Skin of body (tissue), 2 donors: ENCODE measurements around the gene ANKUB1. TPM values are rescaled to one million over a fixed set of nuclear protein-coding genes. Genes with fewer than 3 reads are reported as not detected.
"Not testable (repeated sequence)": the region's sequence is repeated elsewhere in the genome, so short reads cannot be mapped to it uniquely, and the experiment has no call there.

ENCODE experiments used
- DNase-seq: peaks from one replicate; lab custom pipeline; 2025; lab: John Stamatoyannopoulos, UW
- total RNA-seq: library from RNA; depleted of rRNA; stranded (reverse); fragments of >200 nt; gene quantifications from one replicate; pipeline ENCODE4 v1.2.3, GENCODE V29; 2014

The ANKUB1 gene
- not detected for total RNA-seq

GRCh38 chr3:149792452-149793270 lies at the start of gene ANKUB1:
TSS of gene ANKUB1 (minus strand) at chr3:149792554. CDS start at chr3:149792366, 188 bp downstream.
- DNase-seq, result no peak

- no peak for DNase-seq
Measured at GRCh38 chr3:149839896-149840295, 47.5 kb upstream of the ANKUB1 start.

DNA sequence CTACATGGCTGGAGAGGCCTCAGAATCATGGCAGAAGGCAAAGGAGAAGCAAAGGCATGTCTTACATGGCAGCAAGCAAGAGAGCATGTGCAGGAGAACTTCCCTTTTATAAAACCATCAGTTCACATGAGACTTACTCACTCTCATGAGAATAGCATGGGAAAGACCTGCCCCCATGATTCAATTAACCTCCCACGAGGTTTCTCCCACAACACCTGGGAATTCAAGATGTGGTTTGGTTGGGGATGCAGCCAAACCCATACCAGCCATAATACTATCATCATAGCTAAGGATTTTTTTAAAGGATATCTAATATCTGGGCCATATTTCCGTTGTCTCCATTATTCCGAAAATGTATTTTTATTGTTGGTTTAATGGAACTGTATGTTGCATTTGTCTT lies 47.1 kb upstream of the ANKUB1 start:
- not testable (repeated sequence) for DNase-seq

DNA sequence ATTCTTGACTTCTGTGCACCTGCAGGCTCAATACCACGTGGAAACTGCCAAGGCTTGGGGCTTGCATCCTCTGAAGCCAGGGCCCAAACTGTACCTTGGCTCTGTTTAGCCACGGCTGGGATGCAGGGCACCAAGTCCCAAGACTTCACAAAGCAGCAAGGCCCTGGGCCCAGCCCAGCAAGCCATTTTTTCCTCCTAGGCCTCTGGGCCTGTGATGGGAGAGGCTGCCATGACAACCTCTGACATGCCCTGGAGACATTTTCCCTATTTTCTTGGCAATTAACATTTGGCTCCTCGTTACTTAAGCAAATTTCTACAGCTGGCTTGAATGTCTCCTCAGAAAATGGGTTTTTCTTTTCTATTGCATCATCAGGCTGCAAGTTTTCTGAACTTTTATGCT lies 46.1 kb upstream of the ANKUB1 start:
- not testable (repeated sequence) for DNase-seq

GRCh38 chr3:149833241-149833640 lies 40.9 kb upstream of the ANKUB1 start:
- no peak for DNase-seq

- DNase-seq, result no peak
Measured at GRCh38 chr3:149832086-149832485, 39.7 kb upstream of the ANKUB1 start.

DNA sequence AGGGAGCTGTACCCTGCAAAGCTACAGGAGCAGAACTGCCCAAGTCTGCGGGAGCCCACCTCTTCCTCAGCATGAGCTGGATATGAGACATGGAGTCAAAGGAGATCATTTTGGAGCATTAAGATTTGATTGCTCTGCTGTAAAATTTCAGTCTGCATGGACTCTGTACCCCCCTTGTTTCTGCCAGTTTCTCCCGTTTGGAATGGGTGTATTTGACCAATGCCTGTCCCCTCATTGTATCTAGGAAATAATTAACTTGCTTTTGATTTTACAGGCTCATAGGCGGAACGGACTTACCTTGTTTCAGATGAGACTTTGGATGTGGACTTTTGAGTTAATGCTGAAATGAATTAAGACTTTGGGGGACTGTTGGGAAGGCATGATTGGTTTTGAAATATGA lies 39.0 kb upstream of the ANKUB1 start:
- DNase-seq, result no peak

DNA sequence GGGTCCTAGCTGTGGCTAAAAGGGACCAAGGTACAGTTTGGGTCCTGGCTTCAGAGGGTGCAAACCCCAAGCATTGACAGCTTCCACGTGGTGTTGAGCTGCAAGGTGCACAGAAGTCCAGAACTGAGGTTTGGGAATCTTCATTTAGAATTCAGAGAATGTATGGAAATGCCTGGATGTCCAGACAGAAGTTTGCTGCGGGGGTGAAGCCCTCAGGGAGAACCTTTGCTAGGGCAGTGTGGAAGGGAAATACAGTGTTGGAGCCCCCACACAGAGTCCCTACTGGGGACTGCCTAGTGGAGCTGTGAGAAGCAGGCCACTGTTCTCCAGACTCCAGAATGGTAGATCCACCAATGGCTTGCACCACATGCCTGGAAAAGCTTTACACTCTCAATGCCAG lies 38.5 kb upstream of the ANKUB1 start:
- no peak for DNase-seq

GRCh38 chr3:149829631-149830030 lies 37.3 kb upstream of the ANKUB1 start:
- DNase-seq, result not testable (repeated sequence)

GRCh38 chr3:149828390-149828789 lies 36.0 kb upstream of the ANKUB1 start:
- DNase-seq, result no peak

GRCh38 chr3:149826636-149827035 lies 34.3 kb upstream of the ANKUB1 start:
- DNase-seq, result no peak

GRCh38 chr3:149820183-149820582 lies 27.8 kb upstream of the ANKUB1 start:
- DNase-seq, result no peak

DNA sequence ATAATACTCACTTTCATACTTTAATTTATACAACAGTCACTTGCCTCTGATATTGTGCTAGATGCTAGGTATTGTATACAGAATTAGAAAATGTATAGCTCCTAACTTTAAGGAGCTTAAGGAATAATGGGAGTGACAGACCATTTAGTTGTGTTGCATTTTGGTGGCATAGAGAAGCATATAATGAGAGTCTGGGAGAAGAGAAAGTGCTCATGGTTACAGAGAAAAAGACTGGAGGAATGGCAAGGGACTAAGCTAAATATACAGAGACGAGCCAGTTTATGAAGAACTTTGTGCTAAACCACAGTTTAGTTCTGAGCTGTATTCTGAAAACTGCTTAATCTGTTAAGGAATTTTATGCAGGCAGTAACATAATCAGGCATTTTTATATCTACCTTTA lies 27.1 kb upstream of the ANKUB1 start:
- DNase-seq, result no peak

DNA sequence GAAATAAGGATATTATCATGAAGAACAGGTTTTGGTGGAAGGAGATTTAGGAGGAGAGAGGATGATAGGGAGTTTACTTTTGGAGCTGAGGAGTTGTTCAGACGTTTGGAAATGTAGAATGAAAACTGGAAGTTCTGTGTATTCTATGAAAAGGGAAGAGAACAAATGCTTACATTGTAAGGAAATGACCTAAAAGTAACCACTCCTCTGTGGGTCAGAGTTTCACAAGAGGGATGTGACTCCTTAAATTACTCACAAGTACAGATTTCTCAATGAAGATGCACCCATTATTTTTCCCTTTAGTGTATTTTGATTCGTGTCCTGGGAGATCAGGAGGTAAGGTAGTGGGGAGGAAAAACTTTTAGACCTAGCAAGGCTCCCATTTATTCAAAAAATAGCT lies 24.6 kb upstream of the ANKUB1 start:
- DNase-seq, result no peak

GRCh38 chr3:149816311-149816710 lies 24.0 kb upstream of the ANKUB1 start:
- no peak for DNase-seq

DNA sequence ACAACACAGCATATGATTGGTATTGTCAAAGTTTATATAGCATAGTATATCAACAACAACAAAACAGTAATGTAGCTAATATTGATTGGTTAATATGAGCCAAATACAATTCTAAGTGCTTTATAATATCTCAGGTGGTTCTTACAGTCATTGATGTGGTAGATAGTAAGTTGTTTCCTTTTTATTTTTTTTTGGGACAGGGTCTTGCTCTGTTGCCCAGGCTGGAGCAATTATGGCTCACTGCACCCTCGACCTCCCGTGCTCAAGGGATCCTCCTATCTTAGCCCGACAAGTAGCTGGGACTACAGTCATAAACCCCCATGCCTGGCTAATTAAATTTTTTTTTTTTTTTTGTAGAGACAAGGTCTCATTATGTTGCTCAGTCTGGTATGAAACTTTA lies 23.4 kb upstream of the ANKUB1 start:
- no peak for DNase-seq

GRCh38 chr3:149815321-149815720 lies 23.0 kb upstream of the ANKUB1 start:
- DNase-seq, result no peak

- peak; percentile 67 for DNase-seq
Measured at GRCh38 chr3:149813367-149814281, 21.3 kb upstream of the ANKUB1 start.

DNA sequence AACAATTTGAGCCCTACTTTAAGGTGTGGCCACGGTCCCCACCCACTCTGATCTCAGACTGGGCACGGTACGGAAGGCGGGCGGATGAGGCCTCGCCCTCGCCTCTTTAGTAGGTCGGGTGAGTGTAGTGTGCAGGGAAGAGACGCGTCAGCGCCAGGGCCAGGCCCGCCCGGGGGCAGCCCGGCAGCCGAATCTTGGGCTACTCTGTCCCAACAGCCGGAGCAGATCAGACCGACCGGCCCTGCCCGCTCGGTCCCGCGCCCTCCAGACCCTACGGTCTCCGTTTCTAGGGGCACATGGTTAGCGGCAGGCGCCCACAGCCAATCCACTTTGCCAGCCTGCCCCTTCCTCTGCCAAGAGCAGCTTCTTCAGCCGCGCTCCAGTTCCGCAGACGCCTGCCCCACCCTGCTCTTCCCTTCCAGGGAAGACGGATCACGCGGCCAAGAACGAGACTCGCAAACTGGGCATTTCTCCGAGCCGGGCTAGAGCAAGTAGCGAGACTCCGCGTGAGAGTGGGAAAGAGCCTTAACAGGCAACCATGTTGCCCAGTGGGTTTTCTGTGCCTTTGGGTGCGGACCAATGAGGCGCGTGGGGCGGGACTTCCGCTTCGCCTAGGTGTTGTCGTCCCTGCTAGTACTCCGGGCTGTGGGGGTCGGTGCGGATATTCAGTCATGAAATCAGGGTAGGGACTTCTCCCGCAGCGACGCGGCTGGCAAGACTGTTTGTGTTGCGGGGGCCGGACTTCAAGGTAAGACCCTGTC lies 20.4 kb upstream of the ANKUB1 start, which contains the start of gene RNF13:
RNF13 (plus strand) TSS at position 610 of the 761 bp plus-strand sequence. CDS start 32,812 bp downstream, outside the sequence.
- DNase-seq, result peak; percentile 93

GRCh38 chr3:149812165-149812605 lies 19.8 kb upstream of the ANKUB1 start:
- no peak for DNase-seq

- no peak for DNase-seq
Measured at GRCh38 chr3:149810846-149811245, 18.5 kb upstream of the ANKUB1 start.
